NOMO-1 treated with DMSO at 0.1 percent for 48 hours (cell line): ENCODE measurements around the gene PRR12.
A peak's percentile ranks its signal among the peaks of the same experiment; 100 is the strongest.

Experiments used
- DNase-seq: peaks from one replicate; lab custom pipeline; 2025; ENCODE audit not compliant: unreplicated experiment; lab: John Stamatoyannopoulos, UW

PRR12 gene

GRCh38 chr19:49664171-49665035 lies 73.4 kb downstream of the PRR12 start:
- peak; percentile 60 for DNase-seq

- no peak for DNase-seq
These were observed 74.0 kb downstream of the PRR12 start for GRCh38 chr19:49665036-49665350.

GRCh38 chr19:49665351-49666119 lies 74.6 kb downstream of the PRR12 start, which contains the start of the genes BCL2L12 and IRF3:
BCL2L12 (plus strand) TSS chr19:49665933; CDS start chr19:49666693, 760 bp downstream.
IRF3 (minus strand) TSS chr19:49665857; CDS start chr19:49664838, 1,019 bp downstream.
- DNase-seq, result peak; percentile 93

GRCh38 chr19:49666120-49666444 lies 75.1 kb downstream of the PRR12 start:
- no peak for DNase-seq

GRCh38 chr19:49667473-49667872 lies 76.5 kb downstream of the PRR12 start:
- DNase-seq, result no peak

- no peak for DNase-seq
These were observed 78.5 kb downstream of the PRR12 start for GRCh38 chr19:49669516-49669915.

GRCh38 chr19:49672131-49672919 lies 81.3 kb downstream of the PRR12 start:
- DNase-seq, result peak; percentile 42
